Activated CD8-positive, alpha-beta memory T cell treated with anti-CD3 and anti-CD28 coated beads for 4 hours (primary cell): ENCODE measurements around the gene C4A.
"Not testable (repeated sequence)": the region's sequence is repeated elsewhere in the genome, so short reads cannot be mapped to it uniquely, and the experiment has no call there.

Experiments used
- DNase-seq, 2 donors: peaks; one replicate each; pipeline ENCODE4 v3.0.0-alpha.2; 2020; ENCODE audit warnings: low read depth in 2 of 2

C4A gene

GRCh38 chr6:31981744-31982143, at the start of gene C4A:
Gene C4A, plus strand, starts transcription at chr6:31982057. Its CDS starts 51 bp downstream, at chr6:31982108.
- DNase-seq = not testable (repeated sequence)

- not testable (repeated sequence) for DNase-seq
Observed at GRCh38 chr6:31932137-31932536, 49.7 kb upstream of the C4A start.

GRCh38 chr6:31933537-31933936, 48.3 kb upstream of the C4A start:
- DNase-seq = no peak

GRCh38 chr6:31935021-31935420, 46.8 kb upstream of the C4A start:
- DNase-seq = no peak

GRCh38 chr6:31935823-31936222, 46.0 kb upstream of the C4A start:
- no peak for DNase-seq

- DNase-seq = no peak
Observed at GRCh38 chr6:31940256-31940664, 41.6 kb upstream of the C4A start.

- no peak for DNase-seq
Observed at GRCh38 chr6:31943742-31944141, 38.1 kb upstream of the C4A start.

- DNase-seq = no peak
Observed at GRCh38 chr6:31945154-31945506, 36.7 kb upstream of the C4A start.

GRCh38 chr6:31945507-31946369, 36.1 kb upstream of the C4A start, which contains the start of gene CFB:
Gene CFB, plus strand, starts transcription at chr6:31946095. Its CDS starts 127 bp downstream, at chr6:31946222.
- no peak for DNase-seq

GRCh38 chr6:31946370-31946885, 35.4 kb upstream of the C4A start:
- no peak for DNase-seq

- no peak for DNase-seq
Observed at GRCh38 chr6:31947070-31947675, 34.7 kb upstream of the C4A start.

GRCh38 chr6:31947864-31948263, 34.0 kb upstream of the C4A start:
- DNase-seq = no peak

- no peak for DNase-seq
Observed at GRCh38 chr6:31948306-31948705, 33.6 kb upstream of the C4A start.

GRCh38 chr6:31948753-31949413, 33.0 kb upstream of the C4A start:
- DNase-seq = no peak

GRCh38 chr6:31949926-31950548, 31.8 kb upstream of the C4A start:
- DNase-seq = no peak

GRCh38 chr6:31952140-31952805, 29.6 kb upstream of the C4A start:
- no peak for DNase-seq

GRCh38 chr6:31952890-31953289, 29.0 kb upstream of the C4A start:
- DNase-seq = no peak

- no peak for DNase-seq
Observed at GRCh38 chr6:31954511-31954910, 27.3 kb upstream of the C4A start.

GRCh38 chr6:31956796-31957195, 25.1 kb upstream of the C4A start:
- DNase-seq = no peak

GRCh38 chr6:31958412-31958740, 23.5 kb upstream of the C4A start:
- DNase-seq = no peak
